Neural cell (in vitro differentiated cells): ENCODE measurements around the gene GALNT1. TPM values are rescaled to one million over a fixed set of nuclear protein-coding genes. Genes with fewer than 3 reads are reported as not detected.

Source experiments
- H2AFZ ChIP-seq: fragments of 200-600, 300-800 bp; sonication (generic), shearing (Covaris generic); 2 replicates; pipeline ENCODE4 v1.6.0; 2014; ENCODE audit warnings: low read depth, mild to moderate bottlenecking, antibody characterized with exemption, low read length, moderate library complexity
- H3F3A ChIP-seq: fragments of 200-600 bp; shearing (Covaris generic); 2 replicates; pipeline ENCODE4 v1.6.1; 2016; ENCODE audit warnings: mild to moderate bottlenecking, moderate library complexity, mixed read lengths, antibody characterized with exemption, low read length; ENCODE audit not compliant: insufficient read depth, poor library complexity, severe bottlenecking
- H3K27ac ChIP-seq: fragments of 200-600, 300-800 bp; sonication (generic), shearing (Covaris generic); 2 replicates; pipeline ENCODE4 v1.5.1; 2014; ENCODE audit warnings: mild to moderate bottlenecking, low read length, moderate library complexity
- H3K27me3 ChIP-seq: fragments of 300-800, 200-600 bp; sonication (generic), shearing (Covaris generic); 2 replicates; pipeline ENCODE4 v1.6.0; 2014; ENCODE audit warnings: mild to moderate bottlenecking, low read depth, low read length, moderate library complexity; ENCODE audit not compliant: insufficient read depth
- H3K36me3 ChIP-seq: fragments of 300-800, 200-600 bp; sonication (generic), shearing (Covaris generic); 2 replicates; pipeline ENCODE4 v1.5.1; 2014; ENCODE audit warnings: mild to moderate bottlenecking, antibody characterized with exemption, low read length, moderate library complexity; ENCODE audit not compliant: insufficient read depth
- H3K4me2 ChIP-seq: fragments of 300-800, 200-600 bp; sonication (generic), shearing (Covaris generic); 2 replicates; pipeline ENCODE4 v1.6.0; 2014; ENCODE audit warnings: mild to moderate bottlenecking, low read length
- H3K4me3 ChIP-seq: fragments of 300-800, 200-600 bp; sonication (generic), shearing (Covaris generic); 2 replicates; pipeline ENCODE4 v1.5.1; 2014; ENCODE audit warnings: mild to moderate bottlenecking, low read length, moderate library complexity
- H3K79me2 ChIP-seq: fragments of 200-600 bp; shearing (Covaris generic); replicated peaks from 2 replicates; pipeline ENCODE4 v1.6.0; 2014; ENCODE audit warnings: mild to moderate bottlenecking, low read length, moderate library complexity; ENCODE audit not compliant: insufficient read depth
- H3K9ac ChIP-seq: fragments of 300-800, 200-600 bp; sonication (generic), shearing (Covaris generic); 2 replicates; pipeline ENCODE4 v1.6.1; 2016; ENCODE audit warnings: mild to moderate bottlenecking, low read length, mixed read lengths
- H3K9me2 ChIP-seq: fragments of 200-600 bp; shearing (Covaris generic); 2 replicates; pipeline ENCODE4 v1.6.1; 2016; ENCODE audit warnings: mild to moderate bottlenecking, low read length, mixed read lengths; ENCODE audit not compliant: insufficient read depth
- H3K9me3 ChIP-seq: fragments of 200-600, 300-800 bp; sonication (generic), shearing (Covaris generic); 2 replicates; pipeline ENCODE4 v1.6.1; 2016; ENCODE audit warnings: mild to moderate bottlenecking, mixed run types, low read length, moderate library complexity, mixed read lengths
- H4K20me1 ChIP-seq: fragments of 200-600 bp; shearing (Covaris generic); 2 replicates; pipeline ENCODE4 v1.6.1; 2016; ENCODE audit warnings: mild to moderate bottlenecking, mixed run types; ENCODE audit not compliant: insufficient read depth
- CTCF ChIP-seq: fragments of 450-650 bp; IDR thresholded peaks from 2 replicates; pipeline ENCODE4 v1.5.1; 2014; ENCODE audit warnings: antibody characterized with exemption, mild to moderate bottlenecking, moderate library complexity; ENCODE audit not compliant: poor library complexity, severe bottlenecking
- EP300 ChIP-seq: fragments of 450-650 bp; conservative IDR thresholded peaks from 2 replicates; pipeline ENCODE4 v1.6.1; 2014; ENCODE audit warnings: antibody characterized with exemption, mild to moderate bottlenecking, moderate library complexity; ENCODE audit not compliant: poor library complexity, severe bottlenecking
- EZH2 ChIP-seq: fragments of 200-600, 300-800 bp; shearing (Covaris generic), sonication (generic); IDR thresholded peaks from 2 replicates; pipeline ENCODE4 v1.6.1; 2014; ENCODE audit warnings: antibody characterized with exemption, low read length, borderline replicate concordance, mild to moderate bottlenecking; ENCODE audit not compliant: insufficient read depth, poor library complexity, severe bottlenecking
- MXI1 ChIP-seq: fragments of 450-650 bp; conservative IDR thresholded peaks from 2 replicates; pipeline ENCODE4 v1.6.1; 2014; ENCODE audit warnings: antibody characterized with exemption, mild to moderate bottlenecking; ENCODE audit not compliant: poor library complexity, severe bottlenecking
- POLR2AphosphoS5 ChIP-seq: IDR thresholded peaks from 2 replicates; pipeline ENCODE4 v1.6.1; 2012
- RAD21 ChIP-seq: fragments of 450-650 bp; conservative IDR thresholded peaks from 2 replicates; pipeline ENCODE4 v1.6.1; 2014; ENCODE audit warnings: antibody characterized with exemption, mild to moderate bottlenecking, moderate library complexity
- REST ChIP-seq: IDR thresholded peaks from 2 replicates; pipeline ENCODE4 v1.6.1; 2012; ENCODE audit warnings: borderline replicate concordance
- SMC3 ChIP-seq: fragments of 450-650 bp; conservative IDR thresholded peaks from 2 replicates; pipeline ENCODE4 v1.6.1; 2014; ENCODE audit warnings: antibody characterized with exemption, mild to moderate bottlenecking, moderate library complexity; ENCODE audit not compliant: poor library complexity
- TAF1 ChIP-seq: IDR thresholded peaks from 2 replicates; pipeline ENCODE4 v1.6.1; 2012; ENCODE audit warnings: low read depth
- polyA minus RNA-seq: library from RNA; depleted of rRNA, polyadenylated mRNA; stranded (reverse); fragments of >200 nt; gene quantifications from 2 replicates; pipeline ENCODE4 v1.2.3, GENCODE V29; 2014
- polyA plus RNA-seq: library from polyadenylated mRNA; depleted of rRNA; stranded (reverse); fragments of >200 nt; gene quantifications from 2 replicates; pipeline ENCODE4 v1.2.3, GENCODE V29; 2014

The GALNT1 gene
- polyA plus RNA-seq (82.3 and 103 TPM in 2 replicates), polyA minus RNA-seq (141 and 142 TPM in 2 replicates)

GRCh38 chr18:35581546-35581897, at the start of gene GALNT1:
TSS of gene GALNT1 (plus strand) at chr18:35581740. CDS start at chr18:35654663, 72,923 bp downstream.
- no peaks in the 10 kb centered on the region for H3K27me3 ChIP-seq
- H3K36me3 ChIP-seq: no peaks in the 10 kb centered on the region
- H3K4me3 ChIP-seq: peak within 1 kb of the TSS; percentile 85
- H3K9ac ChIP-seq: peak within 1 kb of the TSS; percentile 89
- H3K79me2 ChIP-seq: peaks cover 52% of the 10 kb centered on the region
- H4K20me1 ChIP-seq: peaks cover 6% of the 10 kb centered on the region
- H3F3A ChIP-seq: no peaks in the 10 kb centered on the region
- H3K4me2 ChIP-seq: peak within 1 kb of the TSS; percentile 97
- TF ChIP-seq MXI1: no peak
- no peaks in the 10 kb centered on the region for H3K9me3 ChIP-seq
- no peaks in the 10 kb centered on the region for H3K9me2 ChIP-seq
- H3K27ac ChIP-seq: peak within 1 kb of the TSS; percentile 79
- peak within 1 kb of the TSS; percentile 78 for H2AFZ ChIP-seq

GRCh38 chr18:35533916-35534405, 47.6 kb upstream of the GALNT1 start:
- Histone ChIP-seq H3K4me3 (no peak overlapping the region), H3K9me2 (no peaks in the 10 kb centered on the region), H3F3A (no peaks in the 10 kb centered on the region), H3K9ac (no peak overlapping the region), H3K27ac (no peak overlapping the region), H3K36me3 (no peaks in the 10 kb centered on the region), H2AFZ (no peak overlapping the region), H3K79me2 (no peaks in the 10 kb centered on the region), H3K27me3 (no peaks in the 10 kb centered on the region), H3K9me3 (no peaks in the 10 kb centered on the region), H3K4me2 (no peak overlapping the region), H4K20me1 (no peaks in the 10 kb centered on the region)
- TF ChIP-seq MXI1: no peak

GRCh38 chr18:35535297-35535696, 46.2 kb upstream of the GALNT1 start:
- Histone ChIP-seq H3K9me2 (no peaks in the 10 kb centered on the region), H3K9me3 (no peaks in the 10 kb centered on the region), H3K4me2 (no peak overlapping the region), H3K79me2 (no peaks in the 10 kb centered on the region), H3F3A (no peaks in the 10 kb centered on the region), H3K27me3 (no peaks in the 10 kb centered on the region), H2AFZ (no peak overlapping the region), H3K4me3 (no peak overlapping the region), H3K9ac (no peak overlapping the region), H3K27ac (no peak overlapping the region), H4K20me1 (no peaks in the 10 kb centered on the region), H3K36me3 (no peaks in the 10 kb centered on the region)
- TF ChIP-seq EP300 (no peak), CTCF (no peak), MXI1 (no peak), EZH2 (no peak), RAD21 (no peak), TAF1 (no peak), SMC3 (no peak), REST (no peak), POLR2AphosphoS5 (no peak)
